Effector memory CD4-positive, alpha-beta T cell (primary cell): Measurements from ENCODE around the gene DMRT1.

ENCODE experiments used
- DNase-seq, 3 donors: peaks; one replicate each; pipeline ENCODE4 v3.0.0-alpha.2; 2020
- H3K27ac ChIP-seq: 2 replicates; pipeline ENCODE4 v1.7.0; 2013; ENCODE audit warnings: mild to moderate bottlenecking, low read length, moderate library complexity; ENCODE audit not compliant: insufficient read depth, poor library complexity, severe bottlenecking
- H3K27me3 ChIP-seq: replicated peaks from 2 replicates; pipeline ENCODE4 v1.7.0; 2013; ENCODE audit warnings: mild to moderate bottlenecking, low read length; ENCODE audit not compliant: insufficient read depth, control insufficient read depth, poor library complexity, severe bottlenecking
- H3K36me3 ChIP-seq: 2 replicates; pipeline ENCODE4 v1.7.0; 2013; ENCODE audit warnings: mild to moderate bottlenecking, low read length, moderate library complexity; ENCODE audit not compliant: control insufficient read depth, insufficient read depth
- H3K4me1 ChIP-seq: 2 replicates; pipeline ENCODE4 v1.7.0; 2013; ENCODE audit warnings: low read length, mild to moderate bottlenecking; ENCODE audit not compliant: control insufficient read depth, insufficient read depth, poor library complexity, severe bottlenecking
- H3K4me3 ChIP-seq: 2 replicates; pipeline ENCODE4 v1.7.0; 2013; ENCODE audit warnings: low read length, low read depth, mild to moderate bottlenecking; ENCODE audit not compliant: insufficient read depth, poor library complexity, severe bottlenecking
- H3K9me3 ChIP-seq: 2 replicates; pipeline ENCODE4 v1.7.0; 2013; ENCODE audit warnings: mild to moderate bottlenecking, low read length, moderate library complexity; ENCODE audit not compliant: control insufficient read depth

The DMRT1 gene

GRCh38 chr9:917730-918129 is 76.2 kb downstream of the DMRT1 start:
- Histone ChIP-seq H3K9me3 (no peaks in the 10 kb centered on the region), H3K4me1 (no peaks in the 10 kb centered on the region), H3K27me3 (no peaks in the 10 kb centered on the region), H3K27ac (no peak overlapping the region), H3K4me3 (no peak overlapping the region), H3K36me3 (no peaks in the 10 kb centered on the region)
- DNase-seq: no peak

GRCh38 chr9:920927-921326 is 79.4 kb downstream of the DMRT1 start:
- Histone ChIP-seq H3K4me1 (no peaks in the 10 kb centered on the region), H3K27ac (no peak overlapping the region), H3K27me3 (no peaks in the 10 kb centered on the region), H3K4me3 (no peak overlapping the region), H3K36me3 (no peaks in the 10 kb centered on the region), H3K9me3 (no peaks in the 10 kb centered on the region)
- DNase-seq: no peak

- no peak overlapping the region for H3K4me3 ChIP-seq
- H3K9me3 ChIP-seq: no peaks in the 10 kb centered on the region
- H3K4me1 ChIP-seq: no peaks in the 10 kb centered on the region
- no peak overlapping the region for H3K27ac ChIP-seq
- H3K36me3 ChIP-seq: no peaks in the 10 kb centered on the region
- no peaks in the 10 kb centered on the region for H3K27me3 ChIP-seq
- no peak for DNase-seq
These were observed 80.7 kb downstream of the DMRT1 start for GRCh38 chr9:922171-922570.

- Histone ChIP-seq H3K27me3 (no peaks in the 10 kb centered on the region), H3K4me3 (no peak overlapping the region), H3K9me3 (no peaks in the 10 kb centered on the region), H3K36me3 (no peaks in the 10 kb centered on the region), H3K27ac (no peak overlapping the region), H3K4me1 (no peaks in the 10 kb centered on the region)
- DNase-seq: no peak
These were observed 81.2 kb downstream of the DMRT1 start for GRCh38 chr9:922731-923130.

- no peaks in the 10 kb centered on the region for H3K4me1 ChIP-seq
- no peaks in the 10 kb centered on the region for H3K27me3 ChIP-seq
- H3K27ac ChIP-seq: no peak overlapping the region
- DNase-seq: no peak
- no peaks in the 10 kb centered on the region for H3K9me3 ChIP-seq
- no peak overlapping the region for H3K4me3 ChIP-seq
- no peaks in the 10 kb centered on the region for H3K36me3 ChIP-seq
These were observed 85.5 kb downstream of the DMRT1 start for GRCh38 chr9:926976-927375.

GRCh38 chr9:928363-929042 is 87.0 kb downstream of the DMRT1 start:
- no peaks in the 10 kb centered on the region for H3K4me1 ChIP-seq
- no peaks in the 10 kb centered on the region for H3K36me3 ChIP-seq
- no peaks in the 10 kb centered on the region for H3K27me3 ChIP-seq
- no peak overlapping the region for H3K27ac ChIP-seq
- no peak for DNase-seq
- H3K4me3 ChIP-seq: no peak overlapping the region
- no peaks in the 10 kb centered on the region for H3K9me3 ChIP-seq

- Histone ChIP-seq H3K4me1 (no peaks in the 10 kb centered on the region), H3K36me3 (no peaks in the 10 kb centered on the region), H3K27me3 (no peaks in the 10 kb centered on the region), H3K4me3 (no peak overlapping the region), H3K27ac (no peak overlapping the region), H3K9me3 (no peaks in the 10 kb centered on the region)
- no peak for DNase-seq
These were observed 88.2 kb downstream of the DMRT1 start for GRCh38 chr9:929719-930118.

- Histone ChIP-seq H3K27ac (no peak overlapping the region), H3K4me3 (no peak overlapping the region), H3K27me3 (peaks cover 3% of the 10 kb centered on the region), H3K36me3 (no peaks in the 10 kb centered on the region), H3K9me3 (no peaks in the 10 kb centered on the region), H3K4me1 (no peaks in the 10 kb centered on the region)
- DNase-seq: no peak
These were observed 91.9 kb downstream of the DMRT1 start for GRCh38 chr9:933356-933755.

- H3K27me3 ChIP-seq: peaks cover 6% of the 10 kb centered on the region
- H3K27ac ChIP-seq: no peak overlapping the region
- no peaks in the 10 kb centered on the region for H3K9me3 ChIP-seq
- no peaks in the 10 kb centered on the region for H3K4me1 ChIP-seq
- no peaks in the 10 kb centered on the region for H3K36me3 ChIP-seq
- no peak overlapping the region for H3K4me3 ChIP-seq
- no peak for DNase-seq
These were observed 94.0 kb downstream of the DMRT1 start for GRCh38 chr9:935348-935965.

- H3K9me3 ChIP-seq: no peaks in the 10 kb centered on the region
- peaks cover 4% of the 10 kb centered on the region for H3K27me3 ChIP-seq
- no peaks in the 10 kb centered on the region for H3K36me3 ChIP-seq
- H3K4me3 ChIP-seq: no peak overlapping the region
- DNase-seq: no peak
- no peak overlapping the region for H3K27ac ChIP-seq
- no peaks in the 10 kb centered on the region for H3K4me1 ChIP-seq
These were observed 101.5 kb downstream of the DMRT1 start for GRCh38 chr9:942805-943580.
